Prostate gland (tissue), 2 donors: ENCODE results near the gene MAN2B2. TPM values are rescaled to one million over a fixed set of nuclear protein-coding genes. Genes with fewer than 3 reads are reported as not detected.

Experiments used
- DNase-seq: peaks from one replicate; pipeline ENCODE4 v3.0.0-alpha.2; 2019; ENCODE audit warnings: low spot score
- H3K27ac ChIP-seq, 2 donors: fragments of 200-600 bp; sonication (generic); 2 replicates each; pipeline ENCODE4 v1.5.1; 2017 to 2019
- H3K27me3 ChIP-seq: fragments of 200-600 bp; sonication (generic); replicated peaks from 2 replicates; pipeline ENCODE4 v1.5.1; 2019; ENCODE audit not compliant: insufficient read depth
- H3K36me3 ChIP-seq, 2 donors: fragments of 200-600 bp; sonication (generic); 1 replicate in 1 of 2; 2 replicates in 1 of 2; pipeline versions ENCODE4 v1.5.1 to v1.8.1; 2017 to 2019
- H3K4me1 ChIP-seq: fragments of 200-600 bp; sonication (generic); replicated peaks from 2 replicates; pipeline ENCODE4 v1.5.1; 2019
- H3K4me3 ChIP-seq, 2 donors: fragments of 200-600 bp; sonication (generic); 2 replicates each; pipeline ENCODE4 v1.5.1; 2017 to 2019
- H3K9me3 ChIP-seq: fragments of 200-600 bp; sonication (generic); 2 replicates; pipeline ENCODE4 v1.5.1; 2017
- CTCF ChIP-seq, 4 experiments: fragments of 200-600 bp in 2 of 4; fragments of 450-650 bp in 2 of 4; sonication (generic) in 2 of 4; IDR thresholded peaks; 1 replicate in 3 of 4; 2 replicates in 1 of 4; pipeline ENCODE4 v1.5.1; 2016 to 2019; ENCODE audit warnings: antibody characterized with exemption in 4 of 4, mild to moderate bottlenecking in 2 of 4, moderate library complexity in 2 of 4
- POLR2A ChIP-seq: fragments of 450-650 bp; IDR thresholded peaks from one replicate; pipeline ENCODE4 v1.6.1; 2016; ENCODE audit warnings: antibody characterized with exemption, mild to moderate bottlenecking
- POLR2AphosphoS5 ChIP-seq: sonication (generic); formaldehyde crosslinking; IDR thresholded peaks from one replicate; pipeline ENCODE4 v1.6.1; 2017; ENCODE audit warnings: antibody characterized with exemption
- WGBS: methylation state at CpG from one replicate; pipeline ENCODE4 v1.1.5; 2018; 5-methylcytosine and 5-hydroxymethylcytosine counted together
- intact Hi-C: fragments of 100-400 bp; cut with DNase I; formaldehyde crosslinking; loops from one replicate; pipeline ENCODE4 v1.14.2; 2022
- total RNA-seq, 2 donors: library from RNA; depleted of rRNA; stranded (reverse); fragments of >200 nt; gene quantifications; one replicate each; pipeline ENCODE4 v1.1.0, GENCODE V29; 2016

Gene MAN2B2
- total RNA-seq, 2 donors from 2014 or later = 52.7 to 69.5 TPM

GRCh38 chr4:6617246-6617645 is 42.3 kb downstream of the MAN2B2 start:
- Histone ChIP-seq H3K27me3 (no peaks in the 10 kb centered on the region), H3K4me3 (no peak overlapping the region), H3K36me3 (peaks cover 0 to 3% of the 10 kb centered on the region in 2 donors), H3K4me1 (no peaks in the 10 kb centered on the region), H3K9me3 (no peaks in the 10 kb centered on the region), H3K27ac (no peak overlapping the region)
- TF ChIP-seq POLR2AphosphoS5 (no peak), POLR2A (no peak), CTCF (IDR thresholded peaks at IDR 0.05) (no peak)
- intact Hi-C loops = no loop called here
- 94% methylated on average over 10 of the region's 10 CpGs for WGBS
- no peak for DNase-seq

- Histone ChIP-seq H3K36me3 (peaks cover 0 to 3% of the 10 kb centered on the region in 2 donors), H3K27ac (no peak overlapping the region), H3K9me3 (no peaks in the 10 kb centered on the region), H3K4me3 (no peak overlapping the region), H3K4me1 (no peaks in the 10 kb centered on the region), H3K27me3 (no peaks in the 10 kb centered on the region)
- intact Hi-C loops = no loop called here
- WGBS = 92% methylated on average over 19 of the region's 19 CpGs
- TF ChIP-seq POLR2AphosphoS5 = no peak
- no peak for TF ChIP-seq POLR2A
- no peak for TF ChIP-seq CTCF (IDR thresholded peaks at IDR 0.05)
- no peak for DNase-seq
Measured at GRCh38 chr4:6618386-6619115, 43.6 kb downstream of the MAN2B2 start.

- TF ChIP-seq POLR2A = no peak
- TF ChIP-seq POLR2AphosphoS5 = no peak
- TF ChIP-seq CTCF (IDR thresholded peaks at IDR 0.05) = no peak
- WGBS = 90% methylated on average over 13 of the region's 13 CpGs
Measured at GRCh38 chr4:6619116-6619465, 44.1 kb downstream of the MAN2B2 start.

GRCh38 chr4:6619466-6620255 is 44.7 kb downstream of the MAN2B2 start:
- WGBS = 89% methylated on average over 21 of the region's 24 CpGs
- H3K27ac ChIP-seq = no peak overlapping the region

More at GRCh38 chr4:6619116-6619465, 44.1 kb downstream of the MAN2B2 start:
- H3K36me3 ChIP-seq = peaks cover 0 to 3% of the 10 kb centered on the region in 2 donors
- no peaks in the 10 kb centered on the region for H3K27me3 ChIP-seq
- intact Hi-C loops = no loop called here
- DNase-seq = no peak
- H3K9me3 ChIP-seq = no peaks in the 10 kb centered on the region
- no peaks in the 10 kb centered on the region for H3K4me1 ChIP-seq
- H3K27ac ChIP-seq = no peak overlapping the region
- H3K4me3 ChIP-seq = no peak overlapping the region

More at GRCh38 chr4:6619466-6620255, 44.7 kb downstream of the MAN2B2 start:
- TF ChIP-seq CTCF (IDR thresholded peaks at IDR 0.05) = no peak
- no peak for TF ChIP-seq POLR2A
- no peak for TF ChIP-seq POLR2AphosphoS5
- Histone ChIP-seq H3K4me3 (no peak overlapping the region), H3K9me3 (no peaks in the 10 kb centered on the region), H3K36me3 (peaks cover 0 to 3% of the 10 kb centered on the region in 2 donors), H3K4me1 (no peaks in the 10 kb centered on the region), H3K27me3 (no peaks in the 10 kb centered on the region)
- intact Hi-C loops = no loop called here
- no peak for DNase-seq
